ACHN (cell line): Measurements from ENCODE around the gene CREB1.

Experiments used
- DNase-seq: peaks from one replicate; pipeline ENCODE4 v3.0.0-alpha.2; 2015
- in situ Hi-C: cut with HindIII; loops from 2 replicates; pipeline ENCODE4 v1.10.0; 2017; ENCODE audit warnings: low sequenced_read_pairs, low pct_ligation_motif_present, low pct_unique_long_range_greater_than_20kb

The CREB1 gene

GRCh38 chr2:207530160-207531031 is 634 bp downstream of the CREB1 start:
- in situ Hi-C loops, result no loop called here
- peak; percentile 62 for DNase-seq

- in situ Hi-C loops, result no loop called here
- peak; percentile 51 for DNase-seq
These were observed 1.5 kb downstream of the CREB1 start for GRCh38 chr2:207531032-207531952.

- in situ Hi-C loops, result no loop called here
- DNase-seq, result no peak
These were observed 2.9 kb downstream of the CREB1 start for GRCh38 chr2:207532676-207533075.

GRCh38 chr2:207533461-207534008 is 3.8 kb downstream of the CREB1 start:
- no peak for DNase-seq

GRCh38 chr2:207534417-207534816 is 4.7 kb downstream of the CREB1 start:
- in situ Hi-C loops, result no loop called here
- no peak for DNase-seq

More at GRCh38 chr2:207533461-207534008, 3.8 kb downstream of the CREB1 start:
- in situ Hi-C loops, result no loop called here

GRCh38 chr2:207539470-207539869 is 9.7 kb downstream of the CREB1 start:
- in situ Hi-C loops, result no loop called here
- no peak for DNase-seq

GRCh38 chr2:207540431-207540830 is 10.7 kb downstream of the CREB1 start:
- in situ Hi-C loops, result no loop called here
- no peak for DNase-seq

GRCh38 chr2:207541933-207542332 is 12.2 kb downstream of the CREB1 start:
- no peak for DNase-seq
- in situ Hi-C loops, result no loop called here

GRCh38 chr2:207543272-207543671 is 13.5 kb downstream of the CREB1 start:
- no peak for DNase-seq
- in situ Hi-C loops, result no loop called here

GRCh38 chr2:207546822-207547221 is 17.1 kb downstream of the CREB1 start:
- peak; percentile 57 for DNase-seq
- in situ Hi-C loops, result no loop called here

GRCh38 chr2:207549145-207549544 is 19.4 kb downstream of the CREB1 start:
- no peak for DNase-seq
- in situ Hi-C loops, result no loop called here

GRCh38 chr2:207558079-207558491 is 28.3 kb downstream of the CREB1 start:
- in situ Hi-C loops, result no loop called here
- no peak for DNase-seq

- in situ Hi-C loops, result no loop called here
- no peak for DNase-seq
These were observed 31.8 kb downstream of the CREB1 start for GRCh38 chr2:207561386-207562080.

GRCh38 chr2:207565736-207566500 is 36.2 kb downstream of the CREB1 start:
- no peak for DNase-seq
- in situ Hi-C loops, result no loop called here

GRCh38 chr2:207567671-207568070 is 37.9 kb downstream of the CREB1 start:
- DNase-seq, result no peak
- in situ Hi-C loops, result no loop called here

- DNase-seq, result no peak
- in situ Hi-C loops, result no loop called here
These were observed 41.6 kb downstream of the CREB1 start for GRCh38 chr2:207571370-207571769.

- in situ Hi-C loops, result no loop called here
These were observed 55.2 kb downstream of the CREB1 start for GRCh38 chr2:207584952-207585351.

GRCh38 chr2:207587305-207587704 is 57.5 kb downstream of the CREB1 start:
- in situ Hi-C loops, result no loop called here
- DNase-seq, result no peak

More at GRCh38 chr2:207584952-207585351, 55.2 kb downstream of the CREB1 start:
- DNase-seq, result no peak
